ENCODE measurements around the gene C2orf76.
"Not testable (repeated sequence)": the region's sequence is repeated elsewhere in the genome, so short reads cannot be mapped to it uniquely, and the experiment has no call there.

The C2orf76 gene

DNA sequence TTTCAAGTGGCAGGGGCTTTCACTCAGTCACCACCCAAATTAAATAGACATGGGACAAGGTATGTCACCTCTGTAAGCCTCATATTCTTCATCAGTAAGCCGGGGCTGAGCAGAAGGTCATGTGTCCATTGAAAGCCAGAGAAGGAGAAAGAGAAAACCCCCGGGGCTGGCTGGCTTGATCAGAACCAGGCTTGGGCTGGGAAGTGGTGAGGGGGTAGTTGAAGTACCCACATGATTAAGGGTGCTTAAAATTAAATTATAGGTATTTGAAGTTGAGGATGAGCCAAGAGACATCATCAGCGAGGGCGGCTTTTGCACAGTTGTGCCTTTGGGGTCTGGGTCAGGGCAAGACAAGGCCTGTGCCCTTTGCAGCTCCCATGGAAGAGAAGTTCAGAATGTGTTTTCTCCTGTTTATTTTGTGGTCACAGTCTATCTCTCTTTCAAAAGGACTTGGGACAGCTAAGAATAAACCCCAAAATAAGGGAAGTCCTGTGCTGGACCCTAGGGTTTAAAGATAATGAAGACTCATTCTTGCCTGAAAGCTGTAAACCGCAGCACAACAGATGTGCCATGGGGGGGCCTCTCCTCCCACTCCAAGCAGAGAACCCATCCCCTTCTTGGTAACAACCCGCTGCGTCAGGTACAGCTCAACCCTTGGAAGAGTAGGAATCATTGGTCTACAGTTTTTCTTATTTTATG, 10.8 kb upstream of the C2orf76 start:
- no peak for DNase-seq

DNA sequence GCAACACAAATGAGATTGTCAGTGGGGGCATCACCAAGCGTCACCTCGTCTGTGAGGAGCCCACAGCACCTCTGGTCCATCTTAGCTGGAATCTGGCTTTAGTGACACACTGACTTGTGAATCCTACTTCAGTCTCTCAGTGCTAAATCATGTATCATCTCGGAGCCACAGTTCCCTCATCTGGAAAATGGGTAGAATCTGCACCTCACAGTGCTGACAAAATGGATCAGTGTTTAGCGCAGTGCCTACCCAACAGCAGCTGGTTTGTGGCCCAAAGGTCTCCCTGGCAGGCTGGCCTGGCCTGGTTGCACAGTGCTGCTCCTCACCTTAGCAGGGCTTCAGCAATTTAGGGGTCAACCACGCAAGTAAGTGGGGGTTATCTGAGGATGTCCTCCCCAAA, 10.2 kb upstream of the C2orf76 start:
- DNase-seq, result no peak

DNA sequence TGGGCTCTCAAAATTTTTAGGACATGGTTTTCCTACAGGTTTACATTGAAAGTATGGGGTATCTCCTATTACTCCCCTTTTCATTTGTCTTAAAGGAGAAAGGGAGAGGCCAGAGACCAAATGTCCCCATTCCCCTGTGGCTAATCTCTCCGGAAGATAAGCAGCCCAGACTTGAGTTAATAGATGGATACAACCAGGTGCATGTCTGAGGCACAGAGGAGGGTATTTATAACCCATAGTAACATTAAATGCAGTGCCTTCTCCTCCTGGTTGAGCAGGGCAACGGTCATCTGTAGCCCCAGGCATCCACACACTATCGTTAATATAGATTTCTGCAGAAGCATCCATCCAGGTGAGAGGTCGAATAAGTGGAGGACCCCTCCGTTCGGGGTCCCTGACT, 9.8 kb upstream of the C2orf76 start:
- DNase-seq, result not testable (repeated sequence)

DNA sequence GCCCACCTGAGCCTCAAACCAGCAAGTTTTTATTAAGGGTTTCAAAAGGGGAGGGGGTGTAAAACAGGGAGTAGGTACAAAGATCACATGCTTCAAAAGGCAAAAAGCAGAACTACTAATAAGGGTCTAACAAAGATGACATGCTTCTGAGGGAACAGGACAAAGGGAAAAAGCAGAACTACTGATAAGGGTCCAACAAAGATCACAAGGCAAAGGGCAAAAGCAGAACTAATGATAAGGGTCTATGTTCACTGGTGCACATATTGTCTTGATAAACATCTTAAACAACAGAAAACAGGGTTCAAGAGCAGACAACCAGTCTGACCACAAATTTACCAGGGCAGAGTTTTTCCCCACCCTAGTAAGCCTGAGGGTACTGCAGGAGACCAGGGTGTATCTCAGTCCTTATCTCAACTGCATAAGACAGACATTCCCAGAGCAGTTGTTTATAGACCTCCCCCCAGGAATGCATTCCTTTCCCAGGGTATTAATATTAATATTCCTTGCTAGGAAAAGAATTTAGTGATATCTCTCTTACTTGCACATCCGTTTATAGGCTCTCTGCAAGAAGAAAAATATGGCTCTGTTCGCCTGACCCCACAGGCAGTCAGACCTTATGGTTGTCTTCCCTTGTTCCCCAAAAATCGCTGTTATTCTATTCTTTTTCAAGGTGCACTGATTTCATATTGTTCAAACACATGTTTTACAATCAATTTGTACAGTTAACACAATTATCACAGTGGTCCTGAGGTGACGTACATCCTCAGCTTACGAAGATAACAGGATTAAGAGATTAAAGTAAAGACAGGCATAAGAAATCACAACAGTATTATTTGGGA, 7.5 kb upstream of the C2orf76 start:
- not testable (repeated sequence) for DNase-seq

DNA sequence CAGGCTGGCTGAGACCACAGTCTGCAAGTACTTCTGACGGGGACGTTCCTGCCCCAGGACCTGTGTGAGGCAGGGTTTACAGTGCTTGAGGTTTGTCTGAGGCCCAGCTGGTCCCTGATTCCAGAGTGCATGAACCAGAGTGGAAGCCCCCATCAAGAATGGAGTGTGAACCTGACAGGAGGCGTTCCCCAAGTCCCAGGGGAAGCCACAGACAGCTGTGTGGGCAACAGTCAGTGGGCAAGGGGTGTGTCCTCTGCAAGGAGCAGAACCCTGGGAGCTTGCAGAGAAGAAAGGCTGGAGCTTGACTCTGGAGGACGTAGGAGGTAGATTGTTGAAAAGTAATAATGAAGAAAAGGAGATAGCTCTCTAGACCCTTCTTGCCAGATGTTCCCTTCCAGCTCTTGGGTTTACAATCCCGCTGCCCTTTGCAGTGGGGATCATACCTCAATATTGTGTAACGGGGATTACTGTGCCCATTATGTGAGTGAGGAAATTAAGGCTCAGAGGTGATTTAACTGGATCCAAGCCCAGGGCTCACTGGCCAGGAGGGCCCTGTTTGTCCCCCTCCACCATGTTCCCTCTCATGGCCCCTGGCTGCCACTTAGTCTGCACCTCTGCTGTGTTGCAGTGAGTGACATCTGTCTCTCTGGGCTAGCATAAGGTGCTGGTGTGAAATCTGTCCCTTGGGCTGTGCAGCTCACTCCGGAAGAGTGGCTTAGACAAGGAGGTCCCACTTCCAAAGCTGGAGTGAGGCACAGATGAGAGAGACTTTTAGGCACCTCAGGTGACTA, 6.3 kb upstream of the C2orf76 start:
- no peak for DNase-seq

DNA sequence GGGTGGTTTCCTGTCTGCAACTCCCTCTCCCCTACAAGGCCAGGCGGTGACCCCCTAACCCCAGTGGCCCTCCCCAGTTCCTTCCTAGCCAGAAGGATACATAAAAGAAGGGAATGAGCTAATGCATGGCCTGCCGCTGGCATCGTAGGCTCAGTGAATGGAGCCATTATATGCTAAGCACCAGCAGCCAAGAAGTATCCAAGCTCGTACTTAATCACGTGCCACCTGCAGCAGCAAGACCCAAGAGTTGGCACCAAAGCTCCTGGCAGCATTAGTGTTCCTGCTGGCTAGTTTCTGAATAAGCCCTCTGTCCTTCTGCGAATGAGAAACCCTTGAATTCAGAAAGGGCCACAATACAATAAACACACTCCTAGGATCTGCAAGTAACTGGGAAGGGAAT, 4.5 kb upstream of the C2orf76 start:
- no peak for DNase-seq

DNA sequence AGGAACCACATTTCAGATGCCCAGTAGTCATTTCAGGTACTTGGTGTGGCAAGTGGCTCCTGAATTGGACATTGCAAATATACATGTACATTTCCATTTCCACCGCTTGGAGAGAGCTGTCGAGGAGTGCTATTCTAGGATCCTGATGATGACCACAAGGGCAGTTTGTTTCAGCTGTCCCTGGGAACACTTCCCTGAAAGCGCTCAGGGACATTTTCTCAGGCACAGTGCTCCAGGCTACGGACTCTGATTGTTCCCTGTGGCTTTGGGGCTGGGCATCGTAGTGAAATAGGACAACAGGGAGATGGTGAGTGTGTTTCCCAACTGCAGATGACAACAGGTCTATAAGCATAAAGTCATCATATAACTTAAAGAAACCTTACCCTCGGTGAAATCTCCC, 3.2 kb upstream of the C2orf76 start:
- DNase-seq, result no peak

DNA sequence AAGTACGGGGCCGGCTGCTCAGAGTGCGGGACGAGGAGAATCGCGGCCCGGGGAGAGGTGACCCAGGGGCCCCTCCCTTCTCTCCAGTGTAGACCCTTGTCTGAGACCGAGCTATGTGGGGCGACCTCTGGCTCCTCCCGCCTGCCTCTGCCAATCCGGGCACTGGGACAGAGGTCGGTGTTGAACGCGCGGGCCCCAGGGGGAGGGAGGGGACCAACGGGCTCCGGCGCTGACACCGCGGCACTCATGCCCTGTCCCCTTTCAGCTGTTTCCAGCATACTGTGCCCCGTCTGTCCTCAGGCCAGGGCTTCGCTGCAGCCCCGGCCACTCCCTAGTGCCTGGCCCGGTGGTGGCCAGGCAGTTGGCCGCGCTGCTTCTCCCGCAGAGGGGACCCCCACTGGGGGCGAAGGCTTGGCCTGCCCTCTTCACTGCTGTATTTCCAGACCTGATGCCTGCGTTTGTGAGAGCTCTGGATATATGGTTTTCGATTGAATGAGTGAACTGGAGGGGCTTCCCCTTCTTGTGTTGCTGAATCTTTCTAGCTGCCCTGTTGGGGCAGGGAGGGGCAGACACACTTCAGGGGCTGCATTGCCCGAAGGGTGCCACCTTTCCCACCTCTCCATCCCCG, 952 bp upstream of the C2orf76 start:
- DNase-seq, result no peak

DNA sequence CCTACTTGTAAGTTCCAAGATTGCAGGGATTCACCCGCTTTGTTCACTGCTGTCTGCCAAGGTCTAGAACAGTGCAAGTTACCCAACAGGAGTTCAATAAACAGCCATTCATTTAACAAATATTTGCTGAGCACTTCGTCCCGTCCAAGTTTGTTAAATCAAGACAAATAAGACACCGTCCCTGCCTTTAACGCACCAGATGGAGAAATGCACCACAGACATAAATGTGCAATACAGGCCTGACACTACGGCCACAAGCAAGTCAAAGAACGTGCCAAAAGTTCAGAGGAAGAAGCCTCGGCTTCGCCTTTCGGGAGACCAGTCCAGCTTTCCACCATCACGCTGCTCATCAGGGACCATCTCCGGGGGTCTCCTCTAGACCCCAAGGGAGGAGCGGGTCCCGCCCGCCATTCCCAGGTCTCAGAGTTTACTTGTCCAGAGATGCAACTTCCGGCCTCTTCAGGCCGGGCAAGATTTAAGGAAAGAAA, 429 bp downstream of the C2orf76 start:
- no peak for DNase-seq

DNA sequence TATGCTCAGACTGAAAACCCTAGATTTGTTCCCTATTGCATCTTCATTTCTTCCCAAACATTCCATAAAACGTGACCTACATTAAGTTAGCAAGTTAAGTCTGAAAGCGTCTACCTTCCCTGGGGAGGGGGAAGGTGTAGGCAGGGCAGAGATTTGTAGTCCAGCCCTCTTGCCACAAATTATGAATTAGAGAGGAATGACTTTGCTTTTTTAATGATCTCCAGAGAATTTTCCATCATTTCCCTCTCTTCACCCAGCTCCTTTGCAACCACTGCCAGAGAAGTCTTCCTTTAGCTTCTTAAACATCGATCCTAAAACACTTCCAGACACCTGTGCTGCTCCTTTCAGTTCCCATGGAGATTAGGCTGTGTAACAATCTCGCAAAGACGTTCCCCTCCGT, 1.2 kb downstream of the C2orf76 start:
- DNase-seq, result no peak

DNA sequence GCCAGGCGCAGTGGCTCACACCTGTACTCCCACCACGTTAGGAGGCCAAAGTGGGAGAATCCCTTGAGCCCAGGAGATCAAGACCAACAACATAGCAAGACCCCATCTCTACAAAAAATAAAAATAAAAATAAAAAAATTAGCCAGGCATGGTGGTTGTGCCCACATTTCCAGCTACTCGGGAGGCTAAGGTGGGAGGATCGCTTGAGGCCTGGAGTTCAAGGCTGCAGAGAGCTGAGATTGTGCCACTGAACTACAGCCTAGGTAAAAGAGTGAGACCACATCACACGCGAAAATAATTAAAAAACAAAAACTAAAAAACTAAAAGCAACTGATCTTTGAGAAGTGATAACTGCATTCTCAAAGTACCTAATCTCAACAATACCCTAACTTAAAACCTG, 1.8 kb downstream of the C2orf76 start:
- DNase-seq, result no peak

DNA sequence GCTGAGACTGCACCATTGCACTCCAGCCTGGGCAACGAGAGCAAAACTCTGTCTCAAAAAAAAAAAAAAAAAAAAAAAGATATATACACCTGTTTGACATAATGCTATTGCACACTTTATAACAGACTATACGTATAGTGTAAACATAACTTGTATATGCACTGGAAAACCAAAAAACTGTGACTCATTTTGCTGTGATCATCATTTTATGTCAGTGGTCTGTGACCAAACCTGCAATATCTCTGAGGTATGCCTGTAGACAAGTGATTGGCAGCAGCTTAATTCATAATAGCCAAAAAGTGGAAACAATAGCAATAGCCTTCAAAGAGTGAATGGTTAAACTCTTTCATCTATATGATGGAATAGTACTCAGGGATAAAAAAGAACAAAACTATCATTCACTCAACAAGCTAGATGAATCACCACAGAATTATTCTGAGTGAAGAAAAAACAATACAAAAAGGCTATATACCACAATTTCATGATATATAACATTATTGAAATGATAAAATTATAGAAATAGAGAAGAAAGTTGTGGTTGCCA, 6.1 kb downstream of the C2orf76 start:
- no peak for DNase-seq

DNA sequence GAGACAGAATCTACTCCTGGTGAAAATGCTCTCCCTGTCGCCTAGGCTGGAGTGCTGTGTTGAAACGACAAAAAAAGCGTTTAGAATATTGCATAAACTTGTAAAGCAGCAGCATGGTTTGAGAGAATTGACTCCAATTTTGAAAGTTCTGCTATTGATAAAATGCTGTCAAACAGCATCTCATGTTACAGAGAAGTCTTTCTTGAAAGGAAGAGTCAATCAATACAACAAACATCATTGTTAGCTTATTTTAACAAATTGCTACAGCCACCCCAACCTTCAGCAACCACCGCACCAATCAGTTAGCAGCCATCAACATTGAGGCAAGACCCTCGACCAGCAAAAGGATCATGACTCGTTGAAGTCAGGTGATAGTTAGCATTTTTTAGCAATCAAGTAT, 6.9 kb downstream of the C2orf76 start:
- DNase-seq, result no peak

DNA sequence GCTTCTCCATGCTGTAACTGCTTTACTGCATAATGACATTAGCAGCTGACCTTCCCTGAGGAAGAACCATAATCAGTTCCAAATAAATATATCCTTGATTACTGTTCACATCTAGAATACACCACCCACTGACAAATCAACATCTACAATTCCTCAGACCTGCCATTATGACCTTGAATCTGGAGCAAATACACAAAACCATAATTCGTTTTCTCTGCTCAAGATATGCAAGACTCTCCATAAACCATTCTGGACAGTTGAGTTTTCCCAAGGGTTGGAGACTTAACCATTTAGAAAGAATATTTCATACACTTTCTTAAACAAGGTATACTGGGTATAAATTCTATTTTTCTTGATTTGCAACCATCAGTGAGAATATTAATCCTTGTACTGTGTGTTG, 11.8 kb downstream of the C2orf76 start:
- no peak for DNase-seq

DNA sequence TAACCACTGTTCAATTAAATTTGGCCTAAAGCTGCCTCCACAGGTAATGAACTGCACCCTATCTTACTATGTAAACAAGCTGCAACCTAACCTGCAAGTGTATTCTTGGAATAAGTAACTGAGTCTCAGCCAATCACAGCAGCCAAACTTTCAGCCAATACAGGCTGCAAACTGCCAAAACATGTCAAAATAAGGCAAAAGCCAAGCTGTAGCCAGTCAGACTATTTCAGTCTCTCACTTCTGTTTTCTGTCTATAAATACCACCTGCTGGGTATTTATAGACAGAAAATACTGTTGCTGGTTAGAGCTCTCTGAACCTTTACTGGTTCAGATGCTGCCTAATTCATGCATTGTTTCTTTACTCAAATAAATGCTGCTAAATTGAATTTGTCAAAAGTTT, 14.3 kb downstream of the C2orf76 start:
- no peak for DNase-seq

DNA sequence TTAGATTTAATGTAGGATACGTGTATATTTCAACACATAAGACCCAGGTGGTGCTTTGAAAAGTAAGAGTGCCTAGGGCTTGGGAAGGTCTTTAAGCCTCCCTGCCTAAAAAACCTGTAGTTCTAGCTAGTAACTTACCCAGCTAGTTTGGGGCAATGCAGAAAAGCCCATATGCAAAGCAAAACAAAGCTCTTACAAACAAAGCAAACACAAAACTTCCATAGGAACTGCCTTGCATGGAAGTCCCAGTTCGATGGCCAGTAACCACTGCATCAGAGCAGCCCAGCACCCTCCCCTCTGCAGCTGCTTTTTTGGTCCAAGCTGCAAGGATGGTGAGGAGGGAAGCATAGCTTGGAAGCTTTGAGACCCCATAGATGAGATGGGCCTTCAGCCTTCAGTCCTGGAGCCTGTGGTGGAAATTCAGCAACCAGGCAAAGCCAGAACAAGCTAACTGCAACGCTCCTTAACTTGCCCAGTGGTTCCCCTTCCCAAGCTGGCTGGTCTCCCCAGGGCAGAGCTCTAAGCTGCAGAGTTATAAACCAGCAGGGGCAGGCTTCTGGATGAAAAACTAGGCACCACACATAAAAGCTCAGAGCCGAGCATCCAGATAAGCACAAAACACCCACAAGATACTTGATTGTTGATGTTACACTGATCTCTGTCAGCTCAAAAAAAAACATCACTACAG, 16.2 kb downstream of the C2orf76 start:
- no peak for DNase-seq

DNA sequence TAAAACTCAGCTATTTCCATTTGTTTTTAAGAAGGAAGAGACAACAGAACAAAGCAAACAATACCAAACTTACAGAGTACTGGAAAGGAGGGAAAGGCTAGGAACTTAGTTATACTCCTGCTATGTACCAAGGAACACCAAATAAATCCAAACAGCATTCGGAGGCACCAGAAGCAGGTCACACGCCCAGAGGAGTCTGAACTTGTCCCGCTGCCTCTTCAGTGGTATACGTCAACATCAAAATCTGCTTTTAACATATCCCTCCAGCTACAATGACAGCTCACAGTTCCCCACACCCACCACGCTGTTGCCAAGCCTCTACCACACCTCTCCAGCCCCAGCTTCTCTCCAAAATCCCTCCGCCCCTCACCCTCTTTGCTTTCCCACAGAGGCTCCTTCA, 17.3 kb downstream of the C2orf76 start:
- no peak for DNase-seq

DNA sequence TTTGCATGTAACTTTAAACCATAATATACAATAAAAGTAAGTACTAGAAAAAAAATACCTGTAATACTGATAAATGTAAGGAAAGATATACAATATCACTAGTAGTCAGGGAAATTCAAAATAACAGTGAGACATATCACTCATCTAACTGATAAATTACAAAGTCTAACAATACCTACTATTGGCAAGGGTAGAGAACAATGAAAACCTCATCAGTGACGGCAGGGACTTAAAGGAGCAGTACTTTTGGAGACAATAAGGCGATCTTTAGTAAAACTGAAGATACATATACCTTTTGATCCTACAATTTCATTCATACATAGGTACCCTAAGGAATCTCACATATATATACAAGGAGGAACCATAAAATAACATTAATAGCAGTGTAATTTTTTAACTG, 24.9 kb downstream of the C2orf76 start:
- no peak for DNase-seq

DNA sequence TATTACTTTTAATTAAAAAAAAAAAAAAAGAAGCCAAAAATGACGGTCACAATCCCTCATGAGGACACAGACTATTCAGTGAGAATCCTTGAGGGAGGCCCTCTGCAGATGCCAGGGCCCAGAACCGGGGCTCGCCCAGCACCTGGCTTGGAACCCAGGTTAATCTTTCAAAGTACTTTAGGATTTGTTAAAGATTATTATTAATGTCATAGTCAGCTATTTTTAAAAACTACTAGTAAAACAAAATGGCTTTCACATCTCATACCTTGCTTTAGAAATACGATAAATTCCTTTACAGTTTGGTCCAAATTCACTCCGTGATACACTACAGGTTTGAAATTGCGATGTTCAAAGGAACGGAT, 27.1 kb downstream of the C2orf76 start:
- DNase-seq, result no peak

DNA sequence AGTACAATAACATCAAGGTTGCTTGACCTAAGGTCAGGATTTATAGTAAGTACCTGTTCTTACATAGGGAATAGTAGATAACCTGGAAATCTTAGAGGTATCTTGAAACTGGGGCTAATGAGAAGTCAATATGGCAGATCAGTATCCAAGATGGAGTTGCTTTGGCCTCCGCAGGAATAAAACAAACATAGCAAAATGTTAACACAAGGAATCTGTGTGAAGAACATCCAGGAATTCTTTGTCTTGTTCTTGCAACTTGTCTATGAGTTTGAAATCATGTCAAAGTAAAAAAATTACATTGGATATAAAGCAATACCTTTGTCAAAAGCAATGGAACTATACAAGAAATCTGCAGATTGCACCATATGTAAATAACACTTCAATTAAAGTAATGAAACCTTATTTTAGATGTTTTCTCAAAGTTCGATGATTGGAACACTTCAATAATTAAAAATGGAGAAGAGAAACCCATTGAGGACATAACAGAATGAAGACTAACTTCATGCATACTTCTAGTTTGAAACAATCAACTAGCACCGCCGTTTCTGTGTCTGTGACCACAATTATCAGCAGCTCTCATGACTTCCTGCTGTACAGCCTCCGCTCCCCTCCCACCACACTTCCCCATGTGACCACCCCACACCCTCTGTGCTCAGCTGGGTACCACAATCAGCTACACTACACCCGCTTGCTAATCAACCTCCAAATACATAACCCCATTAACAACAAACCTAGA, 27.6 kb downstream of the C2orf76 start:
- no peak for DNase-seq

DNA sequence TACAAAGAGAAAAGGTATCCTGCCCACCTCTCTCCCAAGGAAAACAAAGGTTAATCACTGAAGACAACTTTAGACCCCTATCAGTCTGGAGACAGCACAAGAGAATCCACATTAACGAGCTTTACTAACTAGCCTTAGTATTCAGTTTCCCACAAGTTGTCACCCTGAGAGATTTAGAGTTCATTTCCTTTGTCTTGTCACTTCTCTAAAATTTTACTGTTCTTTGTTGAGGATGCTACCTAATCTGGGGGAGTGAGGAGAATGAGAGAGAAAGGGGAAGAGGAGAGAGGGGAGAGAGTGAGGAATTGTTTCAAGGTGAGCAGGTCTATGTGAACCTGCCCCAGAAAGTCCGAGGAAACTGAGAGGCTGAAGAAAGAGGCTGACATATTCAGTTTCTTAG, 28.4 kb downstream of the C2orf76 start:
- DNase-seq, result no peak

DNA sequence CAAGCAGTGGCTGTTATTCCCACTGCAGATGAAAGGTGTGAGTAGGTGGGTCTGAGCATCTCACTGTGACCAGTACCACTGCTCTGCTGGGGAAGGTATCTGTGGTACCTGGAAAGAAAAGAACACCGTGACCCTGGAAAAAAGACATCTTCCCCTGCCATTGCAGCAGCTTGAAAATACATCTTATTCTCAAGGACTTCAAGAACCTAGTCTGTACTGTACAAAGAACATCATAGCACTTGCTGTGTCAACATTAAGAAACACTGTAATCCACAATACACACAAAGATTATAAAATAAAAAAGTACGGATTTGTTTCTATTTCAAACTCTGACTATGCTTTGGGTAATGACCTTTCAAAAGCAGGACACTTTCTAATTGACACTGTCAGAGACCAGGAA, 28.9 kb downstream of the C2orf76 start:
- DNase-seq, result no peak

All from NCI-H1048 (cell line).